GM12891 (cell line): ENCODE measurements around the gene LENG1.

Source experiments
- PAX5 ChIP-seq: IDR thresholded peaks from 2 replicates; pipeline ENCODE4 v1.6.1; 2011; ENCODE audit warnings: low read length, moderate library complexity, mild to moderate bottlenecking; ENCODE audit not compliant: insufficient read depth, severe bottlenecking
- POLR2A ChIP-seq: IDR thresholded peaks from 2 replicates; pipeline ENCODE4 v1.6.1; 2011; ENCODE audit warnings: low read depth, low read length, control low read depth
- POLR2AphosphoS5 ChIP-seq: IDR thresholded peaks from 2 replicates; pipeline ENCODE4 v1.6.1; 2011; ENCODE audit warnings: low read depth, low read length, control low read depth
- SPI1 ChIP-seq: IDR thresholded peaks from 2 replicates; pipeline ENCODE4 v1.6.1; 2011; ENCODE audit warnings: low read depth, low read length, control low read depth
- TAF1 ChIP-seq: IDR thresholded peaks from 2 replicates; pipeline ENCODE4 v1.6.1; 2011; ENCODE audit warnings: low read depth, low read length, control low read depth

- TF ChIP-seq POLR2AphosphoS5: no peak
- no peak for TF ChIP-seq PAX5
- no peak for TF ChIP-seq POLR2A
- no peak for TF ChIP-seq TAF1
- no peak for TF ChIP-seq SPI1
Measured at GRCh38 chr19:54180691-54181091, 21.2 kb upstream of the LENG1 start.
